ENCODE data around the gene CHSY1.

Gene CHSY1

GRCh38 chr15:101179341-101180153 lies 72.3 kb downstream of the CHSY1 start:
- Mint-ChIP-seq H3K9me3 (no peaks in the 10 kb centered on the region), H3K27ac (peak overlapping the region; percentile 84), H3K36me3 (peaks cover 70% of the 10 kb centered on the region), H3K27me3 (no peaks in the 10 kb centered on the region), H3K4me3 (no peak overlapping the region), H3K4me1 (peaks cover 65% of the 10 kb centered on the region)
- CTCF ChIA-PET, result no interaction called here
- DNase-seq, result no peak

GRCh38 chr15:101178931-101179330 lies 72.9 kb downstream of the CHSY1 start:
- no peak for DNase-seq
- Mint-ChIP-seq H3K4me3 (no peak overlapping the region), H3K27ac (no peak overlapping the region), H3K36me3 (peaks cover 76% of the 10 kb centered on the region), H3K9me3 (no peaks in the 10 kb centered on the region), H3K4me1 (peaks cover 71% of the 10 kb centered on the region), H3K27me3 (no peaks in the 10 kb centered on the region)
- CTCF ChIA-PET, result no interaction called here

GRCh38 chr15:101178479-101178878 lies 73.4 kb downstream of the CHSY1 start:
- no peak for DNase-seq
- H3K27me3 Mint-ChIP-seq, result no peaks in the 10 kb centered on the region
- H3K4me3 Mint-ChIP-seq, result no peak overlapping the region
- no peak overlapping the region for H3K27ac Mint-ChIP-seq
- H3K4me1 Mint-ChIP-seq, result peaks cover 70% of the 10 kb centered on the region
- peaks cover 77% of the 10 kb centered on the region for H3K36me3 Mint-ChIP-seq
- no peaks in the 10 kb centered on the region for H3K9me3 Mint-ChIP-seq
- CTCF ChIA-PET, result no interaction called here

- no peak for DNase-seq
- CTCF ChIA-PET, result no interaction called here
- Mint-ChIP-seq H3K27ac (peak overlapping the region; percentile 39), H3K9me3 (no peaks in the 10 kb centered on the region), H3K27me3 (no peaks in the 10 kb centered on the region), H3K4me3 (no peak overlapping the region), H3K36me3 (peaks cover 76% of the 10 kb centered on the region), H3K4me1 (peaks cover 64% of the 10 kb centered on the region)
These were observed 74.0 kb downstream of the CHSY1 start for GRCh38 chr15:101177866-101178265.

GRCh38 chr15:101176625-101177024 lies 75.2 kb downstream of the CHSY1 start:
- CTCF ChIA-PET, result interaction anchor here (1.0 kb wide), 1 partner anchor 66 kb away, joined by 3 read pairs; no protein-coding TSS in a partner anchor
- no peaks in the 10 kb centered on the region for H3K9me3 Mint-ChIP-seq

GRCh38 chr15:101175401-101175800 lies 76.4 kb downstream of the CHSY1 start:
- CTCF ChIA-PET, result interaction anchor here (1.0 kb wide), 1 partner anchor 67 kb away, joined by 3 read pairs; no protein-coding TSS in a partner anchor
- Mint-ChIP-seq H3K36me3 (peaks cover 52% of the 10 kb centered on the region), H3K27ac (no peak overlapping the region), H3K4me3 (no peak overlapping the region), H3K4me1 (peaks cover 47% of the 10 kb centered on the region), H3K9me3 (no peaks in the 10 kb centered on the region), H3K27me3 (no peaks in the 10 kb centered on the region)
- no peak for DNase-seq

More at GRCh38 chr15:101176625-101177024, 75.2 kb downstream of the CHSY1 start:
- Mint-ChIP-seq H3K36me3 (peaks cover 63% of the 10 kb centered on the region), H3K4me1 (peaks cover 56% of the 10 kb centered on the region), H3K27ac (no peak overlapping the region), H3K27me3 (no peaks in the 10 kb centered on the region), H3K4me3 (no peak overlapping the region)
- no peak for DNase-seq

- H3K36me3 Mint-ChIP-seq, result peaks cover 50% of the 10 kb centered on the region
These were observed 77.5 kb downstream of the CHSY1 start for GRCh38 chr15:101174152-101174920.

GRCh38 chr15:101173233-101174119 lies 78.4 kb downstream of the CHSY1 start:
- peaks cover 51% of the 10 kb centered on the region for H3K4me1 Mint-ChIP-seq
- CTCF ChIA-PET, result interaction anchor here (1.2 kb wide), 1 partner anchor 74 kb away, joined by 3 read pairs; no protein-coding TSS in a partner anchor
- H3K4me3 Mint-ChIP-seq, result no peak overlapping the region
- no peak overlapping the region for H3K27ac Mint-ChIP-seq
- no peaks in the 10 kb centered on the region for H3K9me3 Mint-ChIP-seq
- peaks cover 42% of the 10 kb centered on the region for H3K36me3 Mint-ChIP-seq
- no peak for DNase-seq
- no peaks in the 10 kb centered on the region for H3K27me3 Mint-ChIP-seq

More at GRCh38 chr15:101174152-101174920, 77.5 kb downstream of the CHSY1 start:
- DNase-seq, result no peak
- Mint-ChIP-seq H3K27ac (peak overlapping the region; percentile 42), H3K4me1 (peaks cover 48% of the 10 kb centered on the region), H3K4me3 (no peak overlapping the region), H3K27me3 (no peaks in the 10 kb centered on the region), H3K9me3 (no peaks in the 10 kb centered on the region)
- CTCF ChIA-PET, result interaction anchor here (0.6 kb wide), 1 partner anchor 22 kb away, joined by 3 read pairs; no protein-coding TSS in a partner anchor

GRCh38 chr15:101172501-101173071 lies 79.3 kb downstream of the CHSY1 start:
- Mint-ChIP-seq H3K27me3 (no peaks in the 10 kb centered on the region), H3K9me3 (peaks cover under 1% of the 10 kb centered on the region), H3K4me3 (no peak overlapping the region), H3K4me1 (peaks cover 60% of the 10 kb centered on the region), H3K27ac (no peak overlapping the region), H3K36me3 (peaks cover 35% of the 10 kb centered on the region)
- CTCF ChIA-PET, result interaction anchor here (1.2 kb wide), 1 partner anchor 75 kb away, joined by 3 read pairs; no protein-coding TSS in a partner anchor
- no peak for DNase-seq

GRCh38 chr15:101171954-101172353 lies 79.9 kb downstream of the CHSY1 start:
- Mint-ChIP-seq H3K4me1 (peaks cover 67% of the 10 kb centered on the region), H3K4me3 (no peak overlapping the region), H3K27ac (no peak overlapping the region), H3K9me3 (peaks cover 7% of the 10 kb centered on the region), H3K27me3 (no peaks in the 10 kb centered on the region), H3K36me3 (peaks cover 37% of the 10 kb centered on the region)
- no peak for DNase-seq
- CTCF ChIA-PET, result interaction anchor here (1.2 kb wide), 1 partner anchor 76 kb away, joined by 3 read pairs; no protein-coding TSS in a partner anchor

GRCh38 chr15:101170568-101171350 lies 81.1 kb downstream of the CHSY1 start:
- peaks cover 38% of the 10 kb centered on the region for H3K36me3 Mint-ChIP-seq
- CTCF ChIA-PET, result no interaction called here
- no peaks in the 10 kb centered on the region for H3K27me3 Mint-ChIP-seq
- no peak overlapping the region for H3K4me3 Mint-ChIP-seq
- peaks cover 59% of the 10 kb centered on the region for H3K4me1 Mint-ChIP-seq
- H3K27ac Mint-ChIP-seq, result no peak overlapping the region
- no peak for DNase-seq
- peaks cover 17% of the 10 kb centered on the region for H3K9me3 Mint-ChIP-seq

GRCh38 chr15:101169495-101170071 lies 82.3 kb downstream of the CHSY1 start:
- DNase-seq, result no peak
- CTCF ChIA-PET, result interaction anchor here (1.5 kb wide), 1 partner anchor 12 kb away, joined by 6 read pairs; no protein-coding TSS in a partner anchor
- Mint-ChIP-seq H3K36me3 (peaks cover 39% of the 10 kb centered on the region), H3K27me3 (no peaks in the 10 kb centered on the region), H3K4me1 (peaks cover 50% of the 10 kb centered on the region), H3K9me3 (peaks cover 27% of the 10 kb centered on the region), H3K27ac (peak overlapping the region; percentile 78), H3K4me3 (peak overlapping the region; percentile 35)
